Measurements from ENCODE around the gene ALX4.
A peak's percentile ranks its signal among the peaks of the same experiment; 100 is the strongest.

ALX4 gene

GRCh38 chr11:44243595-44244343, 66.2 kb downstream of the ALX4 start:
- H3K4me1 ChIP-seq (ENCODE audit: insufficient read depth, low read length) = peaks cover 30% of the 10 kb centered on the region
- no peaks in the 10 kb centered on the region for H3K9me3 ChIP-seq (ENCODE audit: insufficient read depth, low read depth, low read length)
- no peaks in the 10 kb centered on the region for H3K27me3 ChIP-seq (ENCODE audit: insufficient read depth, low read length)
- peaks cover 15% of the 10 kb centered on the region; the same call in 1 of the 2 replicates for H3K36me3 ChIP-seq (ENCODE audit: insufficient read depth, low read depth, low read length)
- H3K4me3 ChIP-seq (ENCODE audit: low read length) = peak overlapping the region; percentile 53; the same call in 1 of the 2 replicates
- H3K9ac ChIP-seq (ENCODE audit: low read depth, low read length) = peak overlapping the region; percentile 55; the same call in 1 of the 2 replicates
- H3K27ac ChIP-seq (ENCODE audit: low read length) = peak overlapping the region; percentile 86

GRCh38 chr11:44243086-44243485, 66.9 kb downstream of the ALX4 start:
- Histone ChIP-seq H3K27ac (ENCODE audit: low read length) (peak overlapping the region; percentile 31), H3K9ac (ENCODE audit: low read depth, low read length) (peak overlapping the region; percentile 23; the same call in 1 of the 2 replicates)

GRCh38 chr11:44241851-44242250, 68.1 kb downstream of the ALX4 start:
- H3K4me3 ChIP-seq (ENCODE audit: low read length) = no peak overlapping the region
- no peak overlapping the region for H3K9ac ChIP-seq (ENCODE audit: low read depth, low read length)
- peaks cover 19% of the 10 kb centered on the region; the same call in 1 of the 2 replicates for H3K36me3 ChIP-seq (ENCODE audit: insufficient read depth, low read depth, low read length)
- peak overlapping the region; percentile 12 for H3K27ac ChIP-seq (ENCODE audit: low read length)
- no peaks in the 10 kb centered on the region for H3K9me3 ChIP-seq (ENCODE audit: insufficient read depth, low read depth, low read length)
- H3K27me3 ChIP-seq (ENCODE audit: insufficient read depth, low read length) = no peaks in the 10 kb centered on the region
- H3K4me1 ChIP-seq (ENCODE audit: insufficient read depth, low read length) = peaks cover 30% of the 10 kb centered on the region

More at GRCh38 chr11:44243086-44243485, 66.9 kb downstream of the ALX4 start:
- Histone ChIP-seq H3K9me3 (ENCODE audit: insufficient read depth, low read depth, low read length) (no peaks in the 10 kb centered on the region), H3K4me1 (ENCODE audit: insufficient read depth, low read length) (peaks cover 30% of the 10 kb centered on the region), H3K27me3 (ENCODE audit: insufficient read depth, low read length) (no peaks in the 10 kb centered on the region), H3K36me3 (ENCODE audit: insufficient read depth, low read depth, low read length) (peaks cover 15% of the 10 kb centered on the region; the same call in 1 of the 2 replicates), H3K4me3 (ENCODE audit: low read length) (no peak overlapping the region)

GRCh38 chr11:44237156-44237555, 72.8 kb downstream of the ALX4 start:
- H3K27ac ChIP-seq (ENCODE audit: low read length) = no peak overlapping the region
- no peak overlapping the region for H3K9ac ChIP-seq (ENCODE audit: low read depth, low read length)
- H3K4me1 ChIP-seq (ENCODE audit: insufficient read depth, low read length) = peaks cover 3% of the 10 kb centered on the region; the same call in 1 of the 2 replicates
- no peaks in the 10 kb centered on the region for H3K9me3 ChIP-seq (ENCODE audit: insufficient read depth, low read depth, low read length)
- H3K36me3 ChIP-seq (ENCODE audit: insufficient read depth, low read depth, low read length) = peaks cover 10% of the 10 kb centered on the region; the same call in 1 of the 2 replicates
- H3K4me3 ChIP-seq (ENCODE audit: low read length) = no peak overlapping the region
- no peaks in the 10 kb centered on the region for H3K27me3 ChIP-seq (ENCODE audit: insufficient read depth, low read length)

- Histone ChIP-seq H3K9ac (ENCODE audit: low read depth, low read length) (no peak overlapping the region), H3K36me3 (ENCODE audit: insufficient read depth, low read depth, low read length) (peaks cover 10% of the 10 kb centered on the region; the same call in 1 of the 2 replicates), H3K27me3 (ENCODE audit: insufficient read depth, low read length) (no peaks in the 10 kb centered on the region), H3K4me1 (ENCODE audit: insufficient read depth, low read length) (no peaks in the 10 kb centered on the region), H3K4me3 (ENCODE audit: low read length) (no peak overlapping the region), H3K27ac (ENCODE audit: low read length) (no peak overlapping the region), H3K9me3 (ENCODE audit: insufficient read depth, low read depth, low read length) (no peaks in the 10 kb centered on the region)
These were observed 73.6 kb downstream of the ALX4 start for GRCh38 chr11:44236296-44236695.

GRCh38 chr11:44235765-44236201, 74.2 kb downstream of the ALX4 start:
- H3K27me3 ChIP-seq (ENCODE audit: insufficient read depth, low read length) = no peaks in the 10 kb centered on the region
- H3K9ac ChIP-seq (ENCODE audit: low read depth, low read length) = no peak overlapping the region
- H3K27ac ChIP-seq (ENCODE audit: low read length) = no peak overlapping the region
- H3K4me3 ChIP-seq (ENCODE audit: low read length) = no peak overlapping the region
- H3K4me1 ChIP-seq (ENCODE audit: insufficient read depth, low read length) = no peaks in the 10 kb centered on the region
- peaks cover 10% of the 10 kb centered on the region; the same call in 1 of the 2 replicates for H3K36me3 ChIP-seq (ENCODE audit: insufficient read depth, low read depth, low read length)
- H3K9me3 ChIP-seq (ENCODE audit: insufficient read depth, low read depth, low read length) = no peaks in the 10 kb centered on the region

GRCh38 chr11:44229624-44230023, 80.3 kb downstream of the ALX4 start:
- Histone ChIP-seq H3K27me3 (ENCODE audit: insufficient read depth, low read length) (no peaks in the 10 kb centered on the region), H3K4me1 (ENCODE audit: insufficient read depth, low read length) (no peaks in the 10 kb centered on the region), H3K4me3 (ENCODE audit: low read length) (no peak overlapping the region), H3K27ac (ENCODE audit: low read length) (no peak overlapping the region), H3K9me3 (ENCODE audit: insufficient read depth, low read depth, low read length) (no peaks in the 10 kb centered on the region), H3K9ac (ENCODE audit: low read depth, low read length) (no peak overlapping the region), H3K36me3 (ENCODE audit: insufficient read depth, low read depth, low read length) (no peaks in the 10 kb centered on the region)

- Histone ChIP-seq H3K9me3 (ENCODE audit: insufficient read depth, low read depth, low read length) (no peaks in the 10 kb centered on the region), H3K4me1 (ENCODE audit: insufficient read depth, low read length) (no peaks in the 10 kb centered on the region), H3K4me3 (ENCODE audit: low read length) (no peak overlapping the region), H3K36me3 (ENCODE audit: insufficient read depth, low read depth, low read length) (no peaks in the 10 kb centered on the region), H3K27ac (ENCODE audit: low read length) (no peak overlapping the region), H3K27me3 (ENCODE audit: insufficient read depth, low read length) (no peaks in the 10 kb centered on the region), H3K9ac (ENCODE audit: low read depth, low read length) (no peak overlapping the region)
These were observed 80.8 kb downstream of the ALX4 start for GRCh38 chr11:44229098-44229497.

- H3K9ac ChIP-seq (ENCODE audit: low read depth, low read length) = no peak overlapping the region
- no peak overlapping the region for H3K4me3 ChIP-seq (ENCODE audit: low read length)
- no peaks in the 10 kb centered on the region for H3K9me3 ChIP-seq (ENCODE audit: insufficient read depth, low read depth, low read length)
- no peaks in the 10 kb centered on the region for H3K4me1 ChIP-seq (ENCODE audit: insufficient read depth, low read length)
- H3K36me3 ChIP-seq (ENCODE audit: insufficient read depth, low read depth, low read length) = no peaks in the 10 kb centered on the region
- no peaks in the 10 kb centered on the region for H3K27me3 ChIP-seq (ENCODE audit: insufficient read depth, low read length)
- H3K27ac ChIP-seq (ENCODE audit: low read length) = no peak overlapping the region
These were observed 81.6 kb downstream of the ALX4 start for GRCh38 chr11:44228379-44228778.

- Histone ChIP-seq H3K9me3 (ENCODE audit: insufficient read depth, low read depth, low read length) (no peaks in the 10 kb centered on the region), H3K4me1 (ENCODE audit: insufficient read depth, low read length) (no peaks in the 10 kb centered on the region), H3K27me3 (ENCODE audit: insufficient read depth, low read length) (no peaks in the 10 kb centered on the region), H3K27ac (ENCODE audit: low read length) (no peak overlapping the region), H3K9ac (ENCODE audit: low read depth, low read length) (no peak overlapping the region), H3K4me3 (ENCODE audit: low read length) (no peak overlapping the region), H3K36me3 (ENCODE audit: insufficient read depth, low read depth, low read length) (no peaks in the 10 kb centered on the region)
These were observed 83.0 kb downstream of the ALX4 start for GRCh38 chr11:44226945-44227344.

GRCh38 chr11:44226490-44226889, 83.4 kb downstream of the ALX4 start:
- H3K27ac ChIP-seq (ENCODE audit: low read length) = no peak overlapping the region

GRCh38 chr11:44224867-44225501, 85.0 kb downstream of the ALX4 start:
- H3K27me3 ChIP-seq (ENCODE audit: insufficient read depth, low read length) = no peaks in the 10 kb centered on the region

More at GRCh38 chr11:44226490-44226889, 83.4 kb downstream of the ALX4 start:
- H3K4me3 ChIP-seq (ENCODE audit: low read length) = no peak overlapping the region
- H3K9me3 ChIP-seq (ENCODE audit: insufficient read depth, low read depth, low read length) = no peaks in the 10 kb centered on the region
- no peaks in the 10 kb centered on the region for H3K36me3 ChIP-seq (ENCODE audit: insufficient read depth, low read depth, low read length)
- no peaks in the 10 kb centered on the region for H3K4me1 ChIP-seq (ENCODE audit: insufficient read depth, low read length)
- no peak overlapping the region for H3K9ac ChIP-seq (ENCODE audit: low read depth, low read length)
- no peaks in the 10 kb centered on the region for H3K27me3 ChIP-seq (ENCODE audit: insufficient read depth, low read length)

More at GRCh38 chr11:44224867-44225501, 85.0 kb downstream of the ALX4 start:
- Histone ChIP-seq H3K9ac (ENCODE audit: low read depth, low read length) (no peak overlapping the region), H3K36me3 (ENCODE audit: insufficient read depth, low read depth, low read length) (no peaks in the 10 kb centered on the region), H3K4me3 (ENCODE audit: low read length) (no peak overlapping the region), H3K27ac (ENCODE audit: low read length) (no peak overlapping the region), H3K4me1 (ENCODE audit: insufficient read depth, low read length) (no peaks in the 10 kb centered on the region), H3K9me3 (ENCODE audit: insufficient read depth, low read depth, low read length) (no peaks in the 10 kb centered on the region)

Measured in iPS-20b (cell line).